ENCODE results near the gene NCR3LG1.

Gene NCR3LG1

GRCh38 chr11:17394743-17395390, 43.3 kb downstream of the NCR3LG1 start:
- DNase-seq (ENCODE audit: low read depth), result no peak

DNA sequence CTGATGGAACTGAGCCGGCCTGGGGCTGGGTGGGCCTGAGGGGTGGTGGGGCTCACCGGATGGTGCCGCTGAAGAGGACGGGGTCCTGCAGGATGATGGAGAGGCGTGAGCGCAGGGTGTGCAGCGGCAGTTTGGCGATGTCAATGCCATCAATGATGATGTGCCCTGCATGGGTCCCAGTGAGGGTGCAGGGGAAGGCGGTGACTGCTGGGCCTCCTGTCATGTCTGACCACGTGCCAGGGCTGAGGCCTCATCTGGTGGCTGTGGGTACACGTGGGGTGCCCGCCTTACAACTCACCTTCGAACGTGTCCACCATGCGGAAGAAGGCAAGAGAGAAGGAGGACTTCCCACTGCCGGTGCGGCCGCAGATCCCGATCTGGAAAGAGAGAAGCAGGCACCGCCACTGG, 44.0 kb downstream of the NCR3LG1 start:
- DNase-seq (ENCODE audit: low read depth), result no peak

DNA sequence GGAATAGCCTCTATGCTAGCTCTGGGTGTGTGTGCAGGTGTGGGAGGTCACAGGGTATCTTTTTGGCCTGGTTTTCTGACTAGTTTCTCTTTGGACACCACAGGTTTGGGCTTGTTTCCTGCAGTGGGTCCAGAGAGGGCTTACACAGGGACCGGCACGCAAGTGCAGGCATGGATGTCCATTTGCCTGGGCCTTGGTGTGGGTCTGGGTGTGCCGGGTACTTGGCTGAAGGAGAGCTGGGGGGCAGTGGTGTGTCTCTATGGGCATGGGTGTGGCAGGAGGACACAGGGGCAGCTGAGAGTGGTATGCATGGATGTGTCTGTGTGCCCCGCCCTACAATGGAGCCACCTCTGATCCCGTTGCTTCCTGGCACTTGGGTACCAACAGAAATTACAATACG, 44.4 kb downstream of the NCR3LG1 start:
- DNase-seq (ENCODE audit: low read depth), result no peak

GRCh38 chr11:17396598-17397310, 45.2 kb downstream of the NCR3LG1 start:
- no peak for DNase-seq (ENCODE audit: low read depth)

DNA sequence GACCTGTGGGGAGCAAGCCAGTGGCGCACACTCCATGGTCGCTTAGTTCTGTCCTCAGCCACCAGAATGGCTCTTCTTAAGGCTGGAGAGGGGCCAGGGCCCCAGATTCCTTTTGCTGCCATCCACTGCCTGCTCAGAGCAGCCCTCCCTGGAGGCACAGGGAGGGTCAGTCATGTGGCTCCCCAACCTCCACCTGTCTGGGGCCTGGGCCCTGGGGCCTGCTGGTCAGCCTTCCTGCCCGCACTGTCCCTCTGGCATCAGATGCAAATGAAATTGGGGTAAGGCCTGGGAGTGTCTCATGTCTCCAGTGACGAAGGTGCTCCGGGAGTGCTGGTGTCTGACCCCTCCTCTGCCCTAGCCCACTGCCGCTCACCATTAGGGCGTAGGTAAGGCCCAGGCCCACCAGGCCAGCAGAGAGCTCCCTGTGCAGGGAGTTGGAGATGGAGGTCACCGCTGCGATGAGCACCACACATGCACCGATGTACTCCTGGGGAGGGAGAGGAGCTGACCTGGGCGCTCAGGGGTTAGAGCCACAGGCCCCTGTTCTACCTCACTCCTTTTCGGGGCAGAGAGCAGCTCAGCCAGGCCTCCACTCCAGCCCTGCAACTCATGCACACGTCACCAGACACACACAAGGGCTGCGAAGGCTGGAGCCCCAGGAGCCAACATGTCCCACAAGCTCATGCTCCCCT, 45.9 kb downstream of the NCR3LG1 start:
- no peak for DNase-seq (ENCODE audit: low read depth)

GRCh38 chr11:17399236-17399635, 47.6 kb downstream of the NCR3LG1 start:
- DNase-seq (ENCODE audit: low read depth), result no peak

DNA sequence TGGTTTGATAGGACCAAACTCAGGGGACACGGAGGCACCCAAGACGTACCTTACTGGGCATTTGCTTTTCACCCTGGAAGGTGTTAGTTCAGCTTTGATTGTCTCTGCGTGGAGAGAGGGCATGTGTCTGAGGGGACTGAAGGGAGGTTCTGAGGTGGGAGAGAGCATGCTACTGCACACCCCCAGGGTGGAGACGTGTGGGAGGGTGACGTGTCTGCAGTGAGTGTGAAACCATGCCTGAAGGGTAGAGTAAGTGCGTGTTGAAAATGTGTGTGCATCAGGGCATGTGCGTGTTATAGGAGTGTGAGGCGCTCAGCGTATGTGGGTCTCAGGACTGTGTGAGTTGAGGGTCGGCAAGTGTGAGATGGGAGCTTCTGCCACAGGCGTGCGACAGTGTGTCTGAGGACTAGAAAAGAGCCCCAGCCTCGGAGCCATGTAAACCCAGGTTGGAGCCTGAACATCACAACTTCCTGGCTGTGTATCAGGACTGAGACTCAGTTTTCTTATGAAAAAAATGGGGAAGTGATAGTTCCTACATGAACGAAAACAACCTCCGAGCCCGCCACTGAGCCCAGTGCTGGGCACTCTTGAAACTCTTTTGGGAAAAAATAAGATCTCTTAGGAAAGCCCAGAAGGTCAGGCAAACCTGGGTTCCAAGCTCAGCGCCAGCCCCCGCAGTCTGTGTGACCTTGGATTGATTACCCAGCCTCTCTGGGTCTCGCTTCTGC, 48.6 kb downstream of the NCR3LG1 start:
- no peak for DNase-seq (ENCODE audit: low read depth)

GRCh38 chr11:17401316-17401715, 49.7 kb downstream of the NCR3LG1 start:
- no peak for DNase-seq (ENCODE audit: low read depth)

- DNase-seq (ENCODE audit: low read depth), result no peak
Observed at GRCh38 chr11:17401841-17402240, 50.2 kb downstream of the NCR3LG1 start.

DNA sequence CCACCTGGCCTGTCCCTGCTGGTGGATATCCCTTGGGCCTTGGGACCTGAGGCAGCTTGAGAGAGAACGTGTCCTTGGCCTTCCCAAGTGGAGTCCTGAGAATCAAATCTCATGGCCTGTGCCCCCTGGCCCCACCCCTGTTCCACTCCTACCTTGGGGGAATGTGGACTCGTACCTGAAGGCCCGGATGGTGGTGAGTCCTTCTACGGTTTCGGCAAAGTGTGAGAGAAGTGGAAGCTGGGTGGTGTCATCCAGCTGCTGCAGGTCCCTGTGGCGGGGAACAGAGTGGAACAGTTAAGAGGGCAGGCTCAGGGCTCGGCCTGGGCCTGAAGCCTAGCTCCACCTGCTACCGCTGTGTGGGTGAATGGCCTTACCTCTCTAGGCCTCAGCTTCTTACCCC, 50.9 kb downstream of the NCR3LG1 start:
- DNase-seq (ENCODE audit: low read depth), result no peak

DNA sequence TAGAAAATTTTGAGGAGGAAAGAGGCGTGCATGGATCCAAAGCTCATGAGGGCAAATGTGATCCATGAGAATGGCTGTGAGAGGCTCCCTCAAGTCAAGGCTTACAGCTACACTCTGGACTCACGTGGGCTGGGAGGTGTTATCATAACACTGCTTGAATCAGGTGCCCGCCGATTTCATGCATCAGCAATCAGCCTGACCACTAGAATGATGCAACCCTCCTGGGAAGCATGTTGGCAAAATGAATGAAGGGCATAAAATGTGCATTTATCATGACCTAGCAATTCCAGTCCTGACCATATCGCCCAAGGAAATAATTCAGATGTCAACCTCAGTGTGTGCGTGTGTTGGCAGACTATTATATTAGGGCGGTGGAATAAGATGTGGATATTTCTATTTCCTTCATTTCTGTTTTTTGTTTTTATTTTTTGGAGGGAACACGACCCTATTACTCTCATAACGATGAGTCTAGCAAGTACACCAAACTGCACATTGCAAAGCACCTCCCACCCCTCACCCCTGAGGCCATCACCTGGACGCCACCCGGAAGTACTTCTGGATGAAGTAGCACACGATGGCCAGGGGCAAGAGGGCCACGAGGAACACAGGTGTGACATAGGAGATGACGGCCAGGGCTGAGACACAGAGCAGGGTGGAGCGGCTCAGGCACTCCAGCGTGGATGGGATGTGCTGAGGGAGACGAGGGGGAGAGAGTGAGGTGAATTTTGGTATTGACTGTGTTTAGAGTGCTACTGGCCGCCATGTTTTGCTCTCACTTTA, 52.6 kb downstream of the NCR3LG1 start:
- DNase-seq (ENCODE audit: low read depth), result no peak

DNA sequence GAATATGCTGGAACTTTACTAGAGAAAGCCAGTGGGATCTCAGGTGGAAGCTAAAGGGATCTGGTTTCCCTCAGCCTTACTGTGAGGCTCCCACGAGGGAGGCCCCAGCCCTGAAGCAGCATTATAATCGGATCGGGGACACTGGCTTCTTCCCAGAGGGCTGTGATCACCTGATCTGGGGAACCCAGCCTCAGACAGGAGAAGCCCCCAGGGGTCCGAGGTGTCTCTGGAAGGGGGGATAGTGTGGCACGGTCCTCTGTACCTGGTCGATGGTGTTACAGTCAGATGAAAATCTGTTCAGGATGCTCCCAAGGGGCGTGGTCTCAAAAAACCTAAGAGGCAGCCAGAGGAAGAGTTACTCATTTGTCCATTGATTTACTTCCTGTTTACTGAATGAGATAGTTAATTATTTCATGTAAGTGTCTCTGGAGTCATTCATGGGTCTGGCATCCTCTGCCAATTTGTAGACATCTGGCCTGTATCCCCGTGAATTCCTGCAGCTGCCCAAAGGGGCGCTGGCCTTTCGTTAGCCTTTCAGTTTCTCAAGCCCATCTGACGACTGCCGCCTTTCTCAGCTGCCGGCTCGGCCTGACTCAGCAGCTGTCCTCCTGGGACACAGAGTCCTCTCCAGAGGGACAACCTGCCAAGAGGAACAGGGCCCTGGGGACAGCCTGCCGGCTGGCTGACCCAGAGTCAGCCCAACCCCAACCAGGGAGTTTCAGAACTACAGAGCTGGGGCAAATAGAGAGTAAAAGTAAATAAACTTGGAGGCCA, 53.8 kb downstream of the NCR3LG1 start:
- peak; percentile 47 for DNase-seq (ENCODE audit: low read depth)

GRCh38 chr11:17406082-17406817, 54.6 kb downstream of the NCR3LG1 start:
- no peak for DNase-seq (ENCODE audit: low read depth)

DNA sequence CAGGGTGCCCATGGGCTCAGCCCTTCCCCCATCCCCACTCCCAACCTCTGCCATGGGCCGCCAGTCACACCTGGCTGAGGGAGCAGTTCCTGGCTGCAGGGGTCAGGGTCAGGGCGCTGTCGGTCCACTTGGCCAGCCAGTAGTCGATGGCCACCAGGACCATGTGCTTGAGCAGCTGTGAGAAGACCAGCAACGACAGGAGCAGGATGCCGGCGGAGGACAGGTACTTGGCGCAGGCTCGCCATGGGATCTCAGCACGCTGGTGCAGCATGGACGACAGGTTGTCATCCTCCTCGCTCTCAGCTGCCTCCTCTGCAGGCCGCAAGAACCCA, 55.2 kb downstream of the NCR3LG1 start:
- DNase-seq (ENCODE audit: low read depth), result no peak

DNA sequence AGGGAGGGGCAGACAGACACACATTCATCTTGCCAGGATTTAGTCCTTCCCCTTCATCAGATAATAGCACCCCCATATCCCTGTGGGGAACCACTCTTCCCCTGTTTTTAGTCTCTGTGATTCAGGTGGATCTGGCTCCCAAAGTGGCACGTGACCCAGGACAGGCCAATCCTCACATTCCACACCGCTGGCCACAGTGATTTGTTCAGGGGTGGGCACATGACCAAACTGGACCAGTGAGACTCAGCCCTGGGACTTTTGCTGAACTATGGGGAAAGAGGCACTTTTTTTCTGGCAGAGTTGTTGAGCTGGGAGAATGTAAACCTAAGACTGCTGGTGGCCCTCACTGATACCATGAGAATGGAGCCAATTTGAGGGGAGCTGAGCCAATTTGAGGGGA, 56.0 kb downstream of the NCR3LG1 start:
- no peak for DNase-seq (ENCODE audit: low read depth)

- DNase-seq (ENCODE audit: low read depth), result no peak
Observed at GRCh38 chr11:17408026-17408425, 56.4 kb downstream of the NCR3LG1 start.

DNA sequence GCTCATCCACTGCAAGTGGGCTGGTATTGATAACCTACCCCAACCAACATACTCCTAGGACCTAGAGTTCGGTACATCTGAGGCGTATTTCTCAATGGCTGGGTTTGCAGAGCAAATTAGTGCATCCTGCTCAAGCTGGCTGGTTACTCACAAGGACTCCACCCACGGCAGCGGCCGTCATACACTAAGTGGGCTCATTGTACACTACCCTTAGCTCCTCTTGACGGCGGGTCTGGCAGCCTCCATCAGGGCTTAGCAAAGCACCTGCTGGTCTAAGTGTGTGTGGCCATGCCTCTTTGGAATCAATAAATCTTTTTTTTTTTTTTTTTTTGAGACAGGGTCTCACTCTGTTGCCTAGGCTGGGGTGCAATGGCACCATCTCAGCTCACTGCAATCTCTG, 57.0 kb downstream of the NCR3LG1 start:
- DNase-seq (ENCODE audit: low read depth), result no peak

DNA sequence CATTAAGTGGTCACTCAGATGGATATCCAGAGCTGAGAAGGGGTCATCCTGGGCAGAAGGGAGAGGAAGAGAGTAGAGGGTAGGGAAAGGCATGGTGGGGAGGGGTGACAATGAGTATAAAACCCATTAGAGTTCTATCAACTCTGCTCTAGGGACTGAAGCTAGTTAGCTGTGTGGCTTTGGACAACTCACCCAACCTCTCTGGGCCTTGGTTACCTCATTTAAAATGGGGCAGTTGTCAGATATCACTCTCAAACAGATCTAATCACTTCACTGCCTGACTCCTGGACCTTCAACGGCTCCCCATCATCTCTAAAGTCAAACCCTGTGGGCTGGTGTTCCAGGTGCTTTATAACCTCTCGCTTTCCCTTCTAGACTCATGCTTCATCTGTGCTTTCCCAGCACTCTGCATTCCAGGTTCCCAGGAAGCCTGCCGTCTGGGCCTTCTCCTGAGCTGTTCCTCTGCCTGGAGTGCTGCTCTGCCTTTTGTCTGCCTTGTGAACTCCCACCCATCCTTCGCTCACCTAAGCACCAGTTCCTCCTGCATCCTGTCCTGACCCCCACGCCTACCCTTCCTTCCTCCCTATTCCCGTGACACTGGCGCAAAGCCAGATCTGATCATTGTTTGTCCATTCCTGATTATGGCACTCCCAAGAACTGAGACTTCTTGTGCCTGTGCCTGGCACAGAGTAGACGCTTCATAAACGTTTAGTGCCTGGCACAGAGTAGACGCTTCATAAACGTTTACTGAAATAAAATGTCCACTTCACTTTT, 59.2 kb downstream of the NCR3LG1 start:
- no peak for DNase-seq (ENCODE audit: low read depth)

GRCh38 chr11:17411418-17411817, 59.8 kb downstream of the NCR3LG1 start:
- DNase-seq (ENCODE audit: low read depth), result no peak
